ENCODE data around the gene MB.

The MB gene

DNA sequence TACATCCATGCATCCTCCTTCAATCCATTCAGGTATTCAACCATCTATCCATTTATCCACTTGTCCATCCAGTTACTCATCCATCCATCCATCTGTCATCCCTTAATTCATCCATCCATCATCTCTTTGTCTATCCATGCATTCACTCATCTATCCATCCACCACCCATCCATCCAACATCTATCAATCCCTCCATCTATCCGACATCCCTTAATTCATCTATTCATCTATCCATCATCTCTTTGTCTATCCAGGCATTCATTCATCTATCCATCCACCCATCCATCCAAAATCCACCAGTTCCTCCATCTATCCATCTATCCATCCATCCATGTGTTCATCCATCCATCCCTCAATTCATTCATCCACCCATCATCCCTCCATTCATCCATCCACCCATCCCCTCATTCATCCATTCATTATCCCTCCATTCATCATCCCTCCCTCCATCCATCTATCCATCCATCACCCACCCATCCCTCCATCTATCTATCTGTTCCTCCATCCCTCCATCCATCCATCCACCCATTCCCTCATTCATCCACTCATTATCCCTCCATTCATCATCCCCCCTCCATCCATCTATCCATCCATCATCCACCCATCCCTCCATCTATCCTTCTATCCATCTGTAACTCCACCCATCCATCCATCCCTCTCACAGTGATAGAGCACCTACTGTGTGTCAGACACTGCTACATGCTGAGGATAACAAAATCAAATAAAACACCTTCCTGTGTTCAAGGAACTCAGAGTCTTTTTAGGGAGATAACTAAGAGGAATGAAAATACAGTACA lies 1.5 kb upstream of the MB start:
- no peak overlapping the region for H3K4me3 ChIP-seq (ENCODE audit: insufficient read depth, low read depth, low read length)
- H3K4me1 ChIP-seq (ENCODE audit: control insufficient read depth, insufficient read depth, low read length) = peaks cover 20% of the 10 kb centered on the region
- WGBS, 2 experiments = 88 to 91% methylated on average over 1 of the region's 1 CpG
- H3K27ac ChIP-seq (ENCODE audit: insufficient read depth, low read depth, low read length, poor library complexity, severe bottlenecking) = no peak overlapping the region
- no peaks in the 10 kb centered on the region for H3K9me3 ChIP-seq (ENCODE audit: control insufficient read depth, low read length)
- H3K27me3 ChIP-seq (ENCODE audit: control insufficient read depth, insufficient read depth, low read length, poor library complexity, severe bottlenecking) = no peaks in the 10 kb centered on the region
- no peaks in the 10 kb centered on the region for H3K36me3 ChIP-seq (ENCODE audit: control insufficient read depth, insufficient read depth, low read length)

DNA sequence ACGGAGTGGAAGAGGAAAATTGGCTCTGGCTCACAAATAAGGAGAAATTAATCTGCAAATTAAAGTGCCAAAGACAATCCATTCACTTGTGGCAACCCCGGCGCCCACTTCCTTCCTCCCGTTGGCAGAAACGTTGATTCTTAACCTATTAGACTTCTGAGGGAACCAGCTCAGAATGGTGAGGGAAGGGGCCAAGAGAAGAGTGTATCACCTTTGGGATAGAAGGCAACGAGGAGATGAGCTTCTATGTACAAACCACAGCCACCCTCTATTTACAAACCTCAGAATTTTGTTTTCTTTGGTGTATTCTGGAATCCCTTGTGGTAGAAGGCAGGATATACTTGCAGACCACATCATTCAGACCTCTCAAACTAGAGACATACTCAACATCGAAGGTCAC lies 1.1 kb downstream of the MB start:
- H3K36me3 ChIP-seq (ENCODE audit: control insufficient read depth, insufficient read depth, low read length) = no peaks in the 10 kb centered on the region
- H3K4me3 ChIP-seq (ENCODE audit: insufficient read depth, low read depth, low read length) = no peak overlapping the region
- peaks cover 5% of the 10 kb centered on the region for H3K4me1 ChIP-seq (ENCODE audit: control insufficient read depth, insufficient read depth, low read length)
- 94 to 96% methylated on average over 6 to 7 of the region's 7 CpGs for WGBS, 2 experiments
- no peaks in the 10 kb centered on the region for H3K27me3 ChIP-seq (ENCODE audit: control insufficient read depth, insufficient read depth, low read length, poor library complexity, severe bottlenecking)
- H3K27ac ChIP-seq (ENCODE audit: insufficient read depth, low read depth, low read length, poor library complexity, severe bottlenecking) = no peak overlapping the region
- H3K9me3 ChIP-seq (ENCODE audit: control insufficient read depth, low read length) = no peaks in the 10 kb centered on the region

- H3K4me1 ChIP-seq (ENCODE audit: control insufficient read depth, insufficient read depth, low read length) = no peaks in the 10 kb centered on the region
- H3K27ac ChIP-seq (ENCODE audit: insufficient read depth, low read depth, low read length, poor library complexity, severe bottlenecking) = no peak overlapping the region
- H3K36me3 ChIP-seq (ENCODE audit: control insufficient read depth, insufficient read depth, low read length) = no peaks in the 10 kb centered on the region
- H3K27me3 ChIP-seq (ENCODE audit: control insufficient read depth, insufficient read depth, low read length, poor library complexity, severe bottlenecking) = no peaks in the 10 kb centered on the region
- H3K9me3 ChIP-seq (ENCODE audit: control insufficient read depth, low read length) = no peaks in the 10 kb centered on the region
- no peak overlapping the region for H3K4me3 ChIP-seq (ENCODE audit: insufficient read depth, low read depth, low read length)
- 77 to 85% methylated on average over 6 of the region's 6 CpGs for WGBS, 2 experiments
Observed at GRCh38 chr22:35615156-35615555, 2.0 kb downstream of the MB start.

DNA sequence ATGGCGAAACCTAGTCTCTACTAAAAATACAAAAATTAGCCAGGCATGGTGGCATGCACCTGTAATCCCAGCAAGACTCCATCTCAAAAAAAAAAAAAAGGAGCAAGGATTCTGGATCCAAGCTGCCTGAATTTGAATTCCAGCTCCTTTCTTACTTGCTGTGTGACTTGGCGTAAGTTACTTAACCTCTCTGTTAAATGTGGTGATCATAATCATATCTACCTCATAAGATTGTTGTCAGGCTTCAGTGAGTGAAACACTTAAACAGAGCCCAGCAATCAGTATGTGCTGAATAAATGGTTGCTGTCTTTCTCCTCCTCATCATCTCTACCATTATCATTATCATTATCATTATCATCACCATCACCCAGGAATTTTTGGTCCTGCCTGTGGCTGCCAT lies 2.7 kb downstream of the MB start:
- Histone ChIP-seq H3K27ac (ENCODE audit: insufficient read depth, low read depth, low read length, poor library complexity, severe bottlenecking) (no peak overlapping the region), H3K27me3 (ENCODE audit: control insufficient read depth, insufficient read depth, low read length, poor library complexity, severe bottlenecking) (no peaks in the 10 kb centered on the region), H3K9me3 (ENCODE audit: control insufficient read depth, low read length) (no peaks in the 10 kb centered on the region), H3K36me3 (ENCODE audit: control insufficient read depth, insufficient read depth, low read length) (no peaks in the 10 kb centered on the region), H3K4me1 (ENCODE audit: control insufficient read depth, insufficient read depth, low read length) (no peaks in the 10 kb centered on the region), H3K4me3 (ENCODE audit: insufficient read depth, low read depth, low read length) (no peak overlapping the region)
- 96 to 100% methylated on average over 1 to 2 of the region's 2 CpGs for WGBS, 2 experiments

DNA sequence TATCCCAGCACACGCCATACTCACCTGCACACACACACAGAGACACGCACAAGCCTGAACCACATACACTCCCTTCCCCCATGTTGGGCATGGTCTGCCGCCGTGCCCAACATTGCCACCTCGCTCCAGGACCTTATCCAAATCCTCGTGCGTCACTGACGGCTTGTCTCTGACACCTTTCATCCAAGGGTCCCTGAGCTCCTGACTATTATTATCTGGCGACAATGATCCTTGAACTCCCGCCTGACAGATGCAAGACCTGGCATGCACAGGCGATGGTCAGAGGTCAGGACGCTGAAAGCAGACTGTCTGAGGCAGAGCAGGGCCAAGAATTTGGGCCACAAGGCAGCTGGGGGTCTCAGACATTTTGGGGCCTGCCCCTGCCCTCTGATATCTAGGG lies 4.2 kb downstream of the MB start:
- no peaks in the 10 kb centered on the region for H3K4me1 ChIP-seq (ENCODE audit: control insufficient read depth, insufficient read depth, low read length)
- H3K27ac ChIP-seq (ENCODE audit: insufficient read depth, low read depth, low read length, poor library complexity, severe bottlenecking) = no peak overlapping the region
- H3K27me3 ChIP-seq (ENCODE audit: control insufficient read depth, insufficient read depth, low read length, poor library complexity, severe bottlenecking) = no peaks in the 10 kb centered on the region
- no peaks in the 10 kb centered on the region for H3K36me3 ChIP-seq (ENCODE audit: control insufficient read depth, insufficient read depth, low read length)
- H3K9me3 ChIP-seq (ENCODE audit: control insufficient read depth, low read length) = no peaks in the 10 kb centered on the region
- 94 to 95% methylated on average over 12 of the region's 12 CpGs for WGBS, 2 experiments
- H3K4me3 ChIP-seq (ENCODE audit: insufficient read depth, low read depth, low read length) = no peak overlapping the region

DNA sequence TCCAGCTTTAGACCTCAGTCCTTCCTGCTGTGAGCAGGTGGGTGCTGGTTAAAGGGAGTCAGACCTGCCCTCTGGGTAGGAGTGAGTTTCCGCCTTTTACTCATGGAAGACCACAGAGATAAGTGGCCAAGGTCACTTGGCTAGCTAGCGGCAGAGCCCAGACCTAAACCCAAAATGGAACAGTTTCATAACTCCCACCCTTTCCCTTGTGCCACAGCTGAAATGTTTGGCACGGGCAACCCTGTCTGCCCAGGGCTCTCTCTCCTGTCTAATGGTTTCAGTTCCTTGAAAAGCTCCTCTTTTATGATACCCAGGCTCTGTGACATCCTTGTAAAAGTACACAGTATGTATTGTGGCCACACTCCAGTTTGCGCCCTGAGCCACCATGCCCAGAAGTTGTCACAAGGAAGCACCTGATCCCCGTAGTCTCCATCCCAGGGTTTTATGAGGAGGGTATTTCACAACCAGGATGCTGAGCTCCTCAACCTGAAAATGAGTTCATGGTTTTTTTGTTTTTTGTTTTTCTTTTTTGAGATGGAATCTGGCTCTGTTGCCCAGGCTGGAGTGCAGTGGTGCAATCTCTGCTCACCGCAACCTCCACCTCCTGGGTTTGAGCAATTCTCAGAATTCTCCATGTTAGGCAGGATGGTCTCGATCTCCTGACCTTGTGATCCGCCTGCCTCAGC lies 5.1 kb downstream of the MB start:
- H3K27ac ChIP-seq (ENCODE audit: insufficient read depth, low read depth, low read length, poor library complexity, severe bottlenecking) = no peak overlapping the region
- H3K9me3 ChIP-seq (ENCODE audit: control insufficient read depth, low read length) = no peaks in the 10 kb centered on the region
- H3K4me3 ChIP-seq (ENCODE audit: insufficient read depth, low read depth, low read length) = no peak overlapping the region
- WGBS, 2 experiments = 92 to 95% methylated on average over 8 of the region's 8 CpGs
- H3K4me1 ChIP-seq (ENCODE audit: control insufficient read depth, insufficient read depth, low read length) = no peaks in the 10 kb centered on the region
- H3K36me3 ChIP-seq (ENCODE audit: control insufficient read depth, insufficient read depth, low read length) = no peaks in the 10 kb centered on the region
- H3K27me3 ChIP-seq (ENCODE audit: control insufficient read depth, insufficient read depth, low read length, poor library complexity, severe bottlenecking) = no peaks in the 10 kb centered on the region

DNA sequence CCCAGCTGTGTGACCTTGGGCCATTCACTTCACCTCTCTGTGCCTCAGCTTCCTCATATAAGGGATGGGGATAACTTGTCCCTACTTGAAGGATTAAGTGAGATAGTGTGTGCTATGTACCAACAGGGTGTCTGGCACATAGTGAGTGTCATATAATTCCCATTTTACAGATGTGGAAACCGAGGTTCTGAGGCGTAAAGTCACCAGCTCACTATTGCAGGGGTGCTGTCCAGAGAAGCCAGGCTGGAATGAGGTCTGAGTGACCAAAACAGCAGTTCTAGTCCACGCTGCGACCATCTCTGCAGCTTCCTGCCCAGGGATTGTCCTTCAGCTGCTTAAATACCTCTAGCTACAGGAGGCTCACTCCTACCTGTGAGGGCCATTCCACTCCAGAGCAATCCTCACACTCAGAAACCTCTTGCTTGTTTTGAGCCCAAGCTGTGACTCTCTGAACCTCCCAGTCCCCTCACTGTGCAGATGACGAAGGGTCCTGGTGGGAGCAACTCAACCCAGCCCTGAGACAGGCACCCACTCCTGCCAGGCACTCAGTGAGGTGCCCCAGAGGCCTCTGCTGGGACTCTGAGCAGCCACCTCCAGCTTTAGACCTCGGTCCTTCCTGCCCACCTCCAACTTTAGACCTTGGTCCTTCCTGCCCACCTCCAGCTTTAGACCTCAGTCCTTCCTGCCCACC lies 5.8 kb downstream of the MB start:
- 92% methylated on average over 6 of the region's 6 CpGs for WGBS, 2 experiments
- Histone ChIP-seq H3K4me3 (ENCODE audit: insufficient read depth, low read depth, low read length) (no peak overlapping the region), H3K27ac (ENCODE audit: insufficient read depth, low read depth, low read length, poor library complexity, severe bottlenecking) (no peak overlapping the region), H3K36me3 (ENCODE audit: control insufficient read depth, insufficient read depth, low read length) (no peaks in the 10 kb centered on the region), H3K4me1 (ENCODE audit: control insufficient read depth, insufficient read depth, low read length) (no peaks in the 10 kb centered on the region), H3K27me3 (ENCODE audit: control insufficient read depth, insufficient read depth, low read length, poor library complexity, severe bottlenecking) (no peaks in the 10 kb centered on the region), H3K9me3 (ENCODE audit: control insufficient read depth, low read length) (no peaks in the 10 kb centered on the region)

DNA sequence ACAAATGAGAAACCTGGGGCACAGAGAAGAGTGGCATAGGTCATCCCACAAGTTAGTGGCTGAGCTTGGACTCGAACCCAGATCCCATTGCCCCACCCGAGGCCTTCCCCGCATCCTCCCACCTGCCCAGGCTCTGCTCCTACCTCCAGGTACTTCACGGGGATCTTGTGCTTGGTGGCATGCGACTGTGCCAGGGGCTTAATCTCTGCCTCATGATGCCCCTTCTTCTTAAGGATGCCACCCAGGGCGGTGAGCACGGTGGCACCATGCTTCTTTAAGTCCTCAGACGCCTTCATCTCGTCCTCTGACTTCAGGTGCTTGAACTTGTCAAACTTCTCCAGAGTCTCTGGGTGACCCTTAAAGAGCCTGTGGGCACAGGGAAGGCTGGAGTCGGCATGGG lies 6.4 kb downstream of the MB start:
- H3K27me3 ChIP-seq (ENCODE audit: control insufficient read depth, insufficient read depth, low read length, poor library complexity, severe bottlenecking) = no peaks in the 10 kb centered on the region
- 83% methylated on average over 10 of the region's 10 CpGs for WGBS, 2 experiments
- no peak overlapping the region for H3K4me3 ChIP-seq (ENCODE audit: insufficient read depth, low read depth, low read length)
- H3K27ac ChIP-seq (ENCODE audit: insufficient read depth, low read depth, low read length, poor library complexity, severe bottlenecking) = no peak overlapping the region
- H3K36me3 ChIP-seq (ENCODE audit: control insufficient read depth, insufficient read depth, low read length) = no peaks in the 10 kb centered on the region
- H3K4me1 ChIP-seq (ENCODE audit: control insufficient read depth, insufficient read depth, low read length) = no peaks in the 10 kb centered on the region
- H3K9me3 ChIP-seq (ENCODE audit: control insufficient read depth, low read length) = no peaks in the 10 kb centered on the region

GRCh38 chr22:35609761-35610160 lies 7.4 kb downstream of the MB start:
- Histone ChIP-seq H3K4me3 (ENCODE audit: insufficient read depth, low read depth, low read length) (no peak overlapping the region), H3K9me3 (ENCODE audit: control insufficient read depth, low read length) (no peaks in the 10 kb centered on the region), H3K4me1 (ENCODE audit: control insufficient read depth, insufficient read depth, low read length) (no peaks in the 10 kb centered on the region), H3K36me3 (ENCODE audit: control insufficient read depth, insufficient read depth, low read length) (no peaks in the 10 kb centered on the region), H3K27ac (ENCODE audit: insufficient read depth, low read depth, low read length, poor library complexity, severe bottlenecking) (no peak overlapping the region), H3K27me3 (ENCODE audit: control insufficient read depth, insufficient read depth, low read length, poor library complexity, severe bottlenecking) (no peaks in the 10 kb centered on the region)
- WGBS, 2 experiments = 87 to 92% methylated on average over 4 of the region's 4 CpGs

DNA sequence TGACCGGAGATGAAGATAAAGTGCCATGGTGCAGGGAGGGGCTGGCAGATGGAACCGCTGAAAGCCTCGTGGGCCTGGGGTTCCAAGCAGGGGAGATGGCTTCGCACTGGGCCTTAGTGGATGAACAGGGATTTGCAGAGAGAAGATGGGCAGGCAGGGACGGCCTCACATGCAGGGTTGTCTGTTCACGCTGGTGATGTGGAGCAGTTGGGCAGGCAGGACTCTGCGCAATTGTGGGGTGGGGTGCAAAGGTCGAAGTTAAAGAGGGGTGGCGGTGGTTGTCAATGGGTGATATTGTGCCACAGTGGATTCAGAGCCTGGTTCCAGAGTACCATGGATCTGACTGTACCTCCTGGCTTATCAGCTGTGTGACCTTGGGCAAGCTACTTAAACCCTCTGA lies 7.9 kb downstream of the MB start:
- H3K4me1 ChIP-seq (ENCODE audit: control insufficient read depth, insufficient read depth, low read length) = no peaks in the 10 kb centered on the region
- no peaks in the 10 kb centered on the region for H3K27me3 ChIP-seq (ENCODE audit: control insufficient read depth, insufficient read depth, low read length, poor library complexity, severe bottlenecking)
- no peak overlapping the region for H3K4me3 ChIP-seq (ENCODE audit: insufficient read depth, low read depth, low read length)
- no peaks in the 10 kb centered on the region for H3K9me3 ChIP-seq (ENCODE audit: control insufficient read depth, low read length)
- WGBS, 2 experiments = 92 to 93% methylated on average over 9 of the region's 9 CpGs
- H3K27ac ChIP-seq (ENCODE audit: insufficient read depth, low read depth, low read length, poor library complexity, severe bottlenecking) = no peak overlapping the region
- no peaks in the 10 kb centered on the region for H3K36me3 ChIP-seq (ENCODE audit: control insufficient read depth, insufficient read depth, low read length)
